ENCODE data around the gene ANKRD6.

ANKRD6 gene

GRCh38 chr6:89449193-89449592 lies 16.2 kb downstream of the ANKRD6 start:
- no peak overlapping the region for H3K4me3 ChIP-seq (ENCODE audit: low read depth, low read length)
- no peak for TF ChIP-seq CTCF (conservative IDR thresholded peaks at IDR 0.05; ENCODE audit: low read depth, low read length)
- no peak for DNase-seq (ENCODE audit: low read depth)

GRCh38 chr6:89452281-89452680 lies 19.3 kb downstream of the ANKRD6 start:
- no peak for DNase-seq (ENCODE audit: low read depth)
- no peak for TF ChIP-seq CTCF (conservative IDR thresholded peaks at IDR 0.05; ENCODE audit: low read depth, low read length)
- H3K4me3 ChIP-seq (ENCODE audit: low read depth, low read length) = no peak overlapping the region

- no peak for TF ChIP-seq CTCF (conservative IDR thresholded peaks at IDR 0.05; ENCODE audit: low read depth, low read length)
- no peak overlapping the region for H3K4me3 ChIP-seq (ENCODE audit: low read depth, low read length)
- DNase-seq (ENCODE audit: low read depth) = no peak
These were observed 21.3 kb downstream of the ANKRD6 start for GRCh38 chr6:89454300-89454699.

- no peak overlapping the region for H3K4me3 ChIP-seq (ENCODE audit: low read depth, low read length)
- no peak for DNase-seq (ENCODE audit: low read depth)
- no peak for TF ChIP-seq CTCF (conservative IDR thresholded peaks at IDR 0.05; ENCODE audit: low read depth, low read length)
These were observed 25.8 kb downstream of the ANKRD6 start for GRCh38 chr6:89458704-89459103.

- no peak for DNase-seq (ENCODE audit: low read depth)
- no peak for TF ChIP-seq CTCF (conservative IDR thresholded peaks at IDR 0.05; ENCODE audit: low read depth, low read length)
- no peak overlapping the region for H3K4me3 ChIP-seq (ENCODE audit: low read depth, low read length)
These were observed 26.5 kb downstream of the ANKRD6 start for GRCh38 chr6:89459501-89459900.

- no peak overlapping the region for H3K4me3 ChIP-seq (ENCODE audit: low read depth, low read length)
- DNase-seq (ENCODE audit: low read depth) = no peak
- TF ChIP-seq CTCF (conservative IDR thresholded peaks at IDR 0.05; ENCODE audit: low read depth, low read length) = no peak
These were observed 27.8 kb downstream of the ANKRD6 start for GRCh38 chr6:89460713-89461112.

GRCh38 chr6:89462503-89462902 lies 29.6 kb downstream of the ANKRD6 start:
- no peak for TF ChIP-seq CTCF (conservative IDR thresholded peaks at IDR 0.05; ENCODE audit: low read depth, low read length)
- no peak overlapping the region for H3K4me3 ChIP-seq (ENCODE audit: low read depth, low read length)
- no peak for DNase-seq (ENCODE audit: low read depth)
